ENCODE results near the gene C3.

GRCh38 chr19:6677495-6677882, 43.0 kb downstream of the C3 start:
- no peak for TF ChIP-seq POLR2AphosphoS5 (IDR thresholded peaks at IDR 0.05; ENCODE audit: low read depth, low read length)
- TF ChIP-seq SIN3A (IDR thresholded peaks at IDR 0.05; ENCODE audit: low read depth): no peak
- no peak for TF ChIP-seq ZFX (IDR thresholded peaks at IDR 0.05)
- TF ChIP-seq CTCF (IDR thresholded peaks at IDR 0.05 in 2 of 3, conservative IDR thresholded peaks at IDR 0.05 in 1 of 3; ENCODE audit: borderline replicate concordance in 1 of 3, insufficient read depth in 1 of 3, low read depth in 2 of 3, low read length in 2 of 3): no peak
- TF ChIP-seq EZH2 (IDR thresholded peaks at IDR 0.05): no peak
- TF ChIP-seq MAX (IDR thresholded peaks at IDR 0.05): no peak
- TF ChIP-seq FOSL1 (IDR thresholded peaks at IDR 0.05; ENCODE audit: low read depth): no peak
- no peak for TF ChIP-seq YY1 (IDR thresholded peaks at IDR 0.05; ENCODE audit: extremely low read depth, insufficient replicate concordance, low read depth, low read length)
- TF ChIP-seq SRF (IDR thresholded peaks at IDR 0.05; ENCODE audit: low read depth): no peak
